ENCODE data around the gene OPRL1.

The OPRL1 gene

DNA sequence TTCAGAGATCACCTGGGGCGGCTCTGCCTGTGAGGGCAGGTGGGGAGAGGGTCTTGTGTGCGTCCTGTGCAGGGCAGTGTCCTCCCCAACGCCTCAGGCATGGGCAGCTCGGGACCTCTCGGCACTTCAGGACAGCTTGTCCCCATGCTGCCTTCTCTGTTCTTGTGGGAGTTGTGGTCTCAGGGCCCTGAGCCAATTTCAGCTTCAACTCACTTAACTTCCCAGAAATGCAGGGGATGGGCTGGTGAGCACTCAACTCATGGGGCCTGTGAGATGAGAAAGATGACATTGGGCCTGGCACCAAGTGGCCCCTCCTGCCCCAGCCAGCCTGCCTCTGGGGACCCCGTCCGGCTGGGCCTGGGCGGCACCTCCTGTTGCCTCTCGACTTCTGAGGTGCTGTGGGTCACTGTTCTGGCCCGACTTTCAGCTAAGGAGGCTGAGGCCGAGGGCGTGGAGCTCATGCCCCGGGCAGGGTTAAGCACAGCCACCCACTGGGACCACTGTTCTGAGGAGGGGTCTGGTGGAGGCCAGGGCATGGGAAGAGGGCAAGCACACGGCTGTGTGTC, 7.3 kb upstream of the OPRL1 start:
- no peak for DNase-seq (ENCODE audit: low spot score)

DNA sequence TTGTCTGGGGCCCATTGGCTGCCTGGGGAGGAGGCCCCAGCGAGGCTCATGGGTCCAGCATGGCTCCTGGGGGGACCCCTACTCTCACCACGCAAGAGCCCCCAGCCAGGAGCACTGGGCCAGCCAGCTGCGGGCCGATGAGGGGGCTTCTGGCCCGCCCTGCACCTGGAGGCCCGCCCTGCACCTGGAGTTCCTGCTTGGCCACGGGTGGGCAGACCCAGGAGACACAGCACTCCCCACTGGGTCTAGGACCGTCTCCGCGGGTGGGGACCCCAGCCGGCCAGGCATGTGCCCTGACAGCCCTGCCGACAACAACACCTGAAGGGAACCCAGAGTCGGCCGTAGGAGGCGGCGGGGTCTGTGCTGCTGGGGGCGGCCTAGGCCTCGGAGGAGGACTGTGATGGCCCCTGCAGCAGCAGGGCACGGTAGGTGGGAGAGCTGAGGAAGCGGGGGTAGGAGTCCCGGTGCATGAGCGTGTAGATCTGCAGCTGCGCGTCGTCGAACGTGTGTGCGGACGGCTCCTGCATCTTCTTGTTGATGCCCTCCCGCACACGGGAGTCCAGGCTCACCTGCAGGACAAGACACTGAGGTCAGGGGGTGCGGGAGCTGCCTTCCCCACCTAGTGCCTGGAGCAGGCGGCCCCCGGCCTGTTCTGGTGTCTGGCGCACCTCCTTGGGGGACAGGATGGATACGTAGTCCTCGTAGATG, 6.3 kb upstream of the OPRL1 start:
- no peak for DNase-seq (ENCODE audit: low spot score)

- no peak for DNase-seq (ENCODE audit: low spot score)
Measured at GRCh38 chr20:64074184-64074789, 5.6 kb upstream of the OPRL1 start.

DNA sequence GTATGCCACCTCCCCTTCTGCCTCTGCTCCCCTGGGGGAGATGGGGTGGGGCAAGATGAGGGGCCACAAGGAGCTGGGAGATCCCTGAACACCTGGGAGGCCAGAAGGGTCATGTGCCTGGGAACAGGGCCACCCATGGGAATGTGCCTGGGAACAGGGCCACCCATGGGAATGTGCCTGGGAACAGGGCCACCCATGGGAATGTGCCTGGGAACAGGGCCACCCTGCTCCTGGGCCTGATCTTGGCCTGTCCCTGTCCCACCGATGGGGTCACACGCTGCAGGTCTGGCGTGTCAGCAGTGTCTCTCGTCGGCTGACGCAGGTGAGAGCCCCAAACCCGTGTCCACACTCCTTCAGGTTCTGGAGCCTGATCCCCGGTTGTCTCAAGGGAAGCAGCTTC, 4.9 kb upstream of the OPRL1 start:
- DNase-seq (ENCODE audit: low spot score): no peak

DNA sequence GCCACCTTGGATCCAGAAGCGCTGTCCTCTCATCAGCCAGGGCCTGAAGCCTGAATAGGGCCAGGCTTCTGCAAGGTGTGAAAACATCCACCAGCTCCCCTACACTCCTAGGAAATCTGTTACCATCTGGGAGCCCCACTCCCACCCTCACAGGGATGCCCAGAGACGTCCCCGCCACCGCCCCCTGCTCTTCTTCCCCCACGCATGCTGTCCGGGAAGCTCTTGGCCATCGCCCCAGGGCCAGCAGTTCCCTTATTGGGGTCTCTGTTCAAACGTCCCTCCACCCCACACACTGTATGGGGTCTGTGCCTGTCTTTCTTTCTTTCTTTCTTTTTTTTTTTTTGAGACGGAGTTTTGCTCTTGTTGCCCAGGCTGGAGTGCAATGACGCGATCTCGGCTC, 4.3 kb upstream of the OPRL1 start:
- DNase-seq (ENCODE audit: low spot score): no peak

DNA sequence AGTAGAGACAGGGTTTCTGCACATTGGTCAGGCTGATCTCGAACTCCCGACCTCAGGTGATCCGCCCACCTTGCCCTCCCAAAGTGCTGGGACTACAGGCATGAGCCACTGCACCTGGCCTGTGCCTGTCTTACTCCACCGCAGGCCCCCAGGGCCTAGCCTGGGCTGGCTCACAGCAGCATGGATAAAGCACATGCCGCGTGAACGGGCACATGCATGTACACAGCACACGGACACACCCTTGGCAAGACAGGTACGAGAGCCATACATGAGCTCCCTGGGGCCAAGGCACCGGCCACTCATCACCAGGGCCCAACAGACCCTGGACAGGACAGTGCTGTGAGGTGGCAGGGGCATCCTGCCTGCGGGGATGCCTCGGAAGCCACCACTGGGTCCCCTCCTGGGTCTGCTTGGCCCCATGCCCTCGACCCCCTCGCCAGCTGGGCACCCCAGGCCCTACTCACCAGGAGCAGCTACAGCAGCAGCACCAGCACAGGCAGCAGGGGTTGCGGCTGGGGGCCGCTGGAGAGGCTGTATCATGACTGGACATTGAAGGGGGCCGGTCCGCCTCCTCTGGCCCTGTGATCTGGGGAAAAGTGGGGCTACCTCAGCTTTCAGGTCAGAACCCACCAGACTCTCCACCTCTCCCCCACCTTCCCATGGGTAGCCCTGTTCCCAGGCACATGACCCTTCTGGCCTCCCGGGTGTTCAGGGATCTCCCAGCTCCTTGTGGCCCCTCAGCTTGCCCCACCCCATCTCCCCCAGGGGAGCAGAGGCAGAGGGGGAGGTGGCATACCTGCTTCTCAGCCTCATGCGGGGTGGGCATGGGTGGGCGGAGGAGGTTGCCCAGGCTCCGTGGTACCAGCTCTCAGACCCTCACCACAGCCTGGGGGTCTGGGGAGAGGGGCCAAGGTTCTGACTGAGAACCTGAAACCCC, 3.6 kb upstream of the OPRL1 start:
- DNase-seq (ENCODE audit: low spot score): no peak

DNA sequence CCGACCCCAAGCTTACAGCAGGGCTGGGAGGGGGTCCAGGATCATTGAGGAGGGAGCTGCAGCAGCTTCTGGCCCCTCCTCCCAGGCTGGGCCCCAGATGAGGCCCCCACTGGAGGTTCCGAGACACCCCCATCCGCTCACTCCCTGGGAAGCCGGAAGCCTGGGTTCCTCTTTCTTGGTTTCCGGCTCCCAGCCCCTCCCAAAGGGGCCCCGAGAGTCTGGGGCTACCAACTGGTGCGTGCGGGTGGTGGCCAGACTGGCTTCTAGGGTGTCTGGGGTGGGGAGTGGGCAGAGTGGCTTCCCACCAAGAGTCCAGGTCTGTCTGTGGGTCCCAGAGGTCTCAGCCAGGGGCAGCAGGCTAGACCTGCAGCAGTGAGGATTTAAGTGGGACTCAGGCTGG, 2.8 kb upstream of the OPRL1 start:
- no peak for DNase-seq (ENCODE audit: low spot score)

DNA sequence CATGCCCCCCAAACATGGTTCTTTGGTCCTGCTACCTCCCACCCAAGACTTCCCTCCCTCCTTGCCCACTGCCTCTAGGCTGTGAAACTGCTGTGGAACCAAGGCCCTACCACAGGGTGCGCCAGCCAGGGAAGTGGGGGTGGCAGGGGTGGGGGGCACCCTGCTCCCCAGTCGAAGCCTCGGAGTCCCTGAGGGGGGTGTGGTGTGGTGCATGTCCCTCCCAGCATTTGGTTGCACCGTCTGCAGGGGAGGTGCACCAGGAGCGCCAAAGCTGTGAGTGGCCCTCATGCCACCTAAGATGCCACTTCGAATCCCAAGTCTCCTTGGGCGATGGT, 2.4 kb upstream of the OPRL1 start:
- DNase-seq (ENCODE audit: low spot score): no peak

DNA sequence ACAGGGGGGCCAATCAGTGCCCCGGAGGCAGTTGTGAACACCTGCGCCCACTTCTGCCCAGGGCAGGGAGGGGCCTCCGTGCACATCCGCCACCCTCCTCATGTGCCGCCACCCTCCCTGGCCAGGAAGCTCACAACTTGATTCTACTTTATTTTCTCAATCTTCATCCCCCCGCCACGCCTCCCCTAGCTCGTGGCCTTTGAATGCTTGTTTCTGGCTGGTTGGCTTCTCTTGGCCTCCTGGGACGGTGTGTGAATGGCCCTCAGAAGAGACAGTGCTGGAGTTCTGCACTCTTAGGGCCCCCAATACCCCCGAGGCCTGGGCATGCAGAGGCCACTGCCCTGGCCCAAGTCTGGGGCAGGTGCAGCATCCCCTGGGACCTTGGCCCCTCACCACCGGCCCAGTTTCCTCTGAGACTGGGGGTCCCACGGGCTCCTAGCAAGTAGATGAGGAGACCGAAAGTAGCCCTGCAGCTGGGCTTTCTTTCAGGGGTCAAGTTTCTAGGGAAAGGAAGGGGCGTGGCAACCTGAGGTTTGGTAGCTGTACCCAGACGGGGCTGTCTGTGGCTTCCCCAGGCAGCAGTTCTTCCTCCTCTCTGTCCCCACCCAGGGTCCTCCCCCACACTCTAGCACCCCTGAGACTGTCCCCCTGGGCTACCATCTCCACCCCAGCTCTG, 1.9 kb upstream of the OPRL1 start:
- DNase-seq (ENCODE audit: low spot score): no peak

GRCh38 chr20:64078934-64079272, 979 bp upstream of the OPRL1 start:
- DNase-seq (ENCODE audit: low spot score): no peak

GRCh38 chr20:64079273-64080012, 439 bp upstream of the OPRL1 start, which contains the start of gene RGS19:
TSS of gene RGS19 (minus strand) at chr20:64079518. CDS start at chr20:64076886, 2,632 bp downstream.
- peak; percentile 86 for DNase-seq (ENCODE audit: low spot score)

GRCh38 chr20:64080813-64081623, 1.1 kb downstream of the OPRL1 start:
- no peak for DNase-seq (ENCODE audit: low spot score)

DNA sequence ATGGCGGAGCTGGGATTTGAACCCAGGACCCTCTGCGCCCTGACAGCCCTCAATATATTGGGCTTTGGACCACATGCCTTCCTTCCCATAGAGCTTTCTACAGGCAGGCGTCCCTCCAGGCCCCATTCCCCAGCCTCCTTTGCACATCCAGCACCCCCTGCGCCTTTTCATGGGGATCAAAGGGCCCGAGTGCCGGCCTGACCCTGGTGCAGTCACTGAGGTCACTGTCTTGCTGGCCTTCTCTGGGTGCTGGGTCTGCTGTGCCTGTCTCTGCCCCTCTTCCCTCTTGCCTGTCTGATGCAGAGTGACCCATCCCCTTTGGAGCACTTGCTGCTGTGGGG, 1.7 kb downstream of the OPRL1 start:
- no peak for DNase-seq (ENCODE audit: low spot score)

GRCh38 chr20:64082126-64082731, 2.3 kb downstream of the OPRL1 start:
- DNase-seq (ENCODE audit: low spot score): no peak

DNA sequence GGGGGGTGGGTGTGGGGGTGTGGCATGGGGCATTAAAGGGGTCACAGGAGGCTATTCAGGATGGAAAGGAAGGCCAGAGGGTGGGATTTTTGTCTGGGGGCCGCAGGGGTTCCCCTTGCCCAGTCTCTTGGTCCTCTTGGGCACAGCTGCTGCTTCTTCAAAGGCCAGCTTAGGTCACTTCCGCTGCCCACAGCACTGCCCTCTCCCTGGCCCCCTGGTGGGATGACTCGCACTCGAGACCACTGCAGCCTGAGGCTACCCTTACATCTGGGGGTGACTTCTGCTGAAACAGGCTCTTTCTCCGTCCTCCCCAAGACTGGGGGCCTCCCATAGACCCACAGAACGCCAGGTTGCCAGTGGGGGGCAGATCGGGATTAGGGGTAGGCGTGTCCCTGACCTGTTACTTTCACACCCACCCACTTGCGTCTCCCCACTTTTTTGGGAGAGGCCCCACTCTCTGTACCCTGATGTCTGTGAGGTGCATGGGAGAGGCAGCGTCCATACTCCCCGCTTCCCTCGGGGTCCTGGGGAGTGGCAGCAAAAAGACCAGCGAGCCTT, 3.0 kb downstream of the OPRL1 start:
- no peak for DNase-seq (ENCODE audit: low spot score)

- peak; percentile 89 for DNase-seq (ENCODE audit: low spot score)
Measured at GRCh38 chr20:64083378-64083803, 3.5 kb downstream of the OPRL1 start.

DNA sequence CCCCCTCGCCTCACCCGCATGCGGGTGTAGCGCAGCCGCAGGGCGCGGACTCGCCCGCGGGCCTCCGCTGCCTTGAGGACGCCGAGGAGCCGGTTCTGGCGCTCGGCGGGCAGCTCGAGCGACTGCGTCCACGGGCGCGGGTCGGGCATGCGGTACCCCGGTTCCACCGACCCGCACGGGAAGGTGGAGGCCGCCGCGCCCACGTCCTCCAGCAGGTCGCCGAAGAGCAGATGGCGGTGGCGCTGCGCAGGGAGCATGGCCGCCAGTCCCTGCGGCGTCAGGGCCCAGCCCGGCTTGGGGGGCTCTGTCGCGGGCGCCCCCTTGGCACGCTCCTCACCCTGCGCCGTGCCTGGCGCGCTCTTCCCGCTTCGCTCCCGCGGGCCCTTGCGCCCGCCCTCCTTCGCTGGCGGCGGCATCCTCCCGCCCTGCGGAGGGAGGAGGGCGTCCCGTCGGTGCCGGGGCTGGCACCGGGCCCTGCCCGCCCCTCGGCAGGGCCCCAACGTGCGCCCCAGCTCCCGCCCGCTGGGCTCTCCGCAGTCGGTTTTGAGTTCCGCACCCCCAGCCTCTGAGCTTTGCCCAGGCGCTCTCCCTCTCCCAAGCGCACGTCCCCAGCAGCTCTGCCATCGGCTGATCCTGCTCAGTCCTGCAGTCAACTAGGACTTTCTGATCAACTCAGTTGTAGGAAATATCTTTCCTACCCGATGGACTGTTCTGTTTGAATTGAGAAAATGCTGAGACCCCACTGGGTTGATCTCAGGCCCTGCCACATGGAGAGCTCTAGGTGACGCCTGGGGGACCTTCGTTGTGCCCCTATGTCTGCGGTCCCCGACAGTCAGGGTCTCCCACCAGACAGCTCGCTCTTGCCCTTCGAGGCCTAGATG, 4.2 kb downstream of the OPRL1 start, which contains the start of gene LKAAEAR1:
TSS of gene LKAAEAR1 (minus strand) at position 595 of the 881 bp plus-strand sequence. CDS start at position 416, 179 bp downstream.
- DNase-seq (ENCODE audit: low spot score): no peak

DNA sequence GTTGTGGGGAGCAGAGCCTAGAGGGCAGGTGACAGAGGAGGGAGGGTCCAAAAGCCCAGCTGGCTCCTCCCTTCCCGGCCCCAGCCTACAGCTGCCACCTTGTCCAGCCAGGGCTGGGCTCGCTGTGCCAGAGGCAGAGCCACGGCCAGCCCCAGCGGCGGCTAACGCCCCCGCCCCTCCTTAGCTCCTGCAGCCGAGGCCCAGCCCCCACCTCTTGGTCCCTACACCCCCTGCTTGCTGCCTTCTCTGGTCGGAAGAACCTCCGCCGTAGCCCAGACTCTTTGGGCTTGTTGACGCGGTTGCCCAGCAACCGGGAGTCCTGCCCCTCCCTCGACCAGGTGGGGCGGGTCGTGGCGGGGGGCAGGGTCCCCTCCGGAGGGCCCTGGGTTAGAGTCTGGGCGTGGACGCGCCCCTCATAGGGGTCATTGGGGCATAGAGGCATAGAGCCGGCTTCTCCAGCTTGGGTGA, 4.8 kb downstream of the OPRL1 start:
- DNase-seq (ENCODE audit: low spot score): no peak

GRCh38 chr20:64086801-64087200, 6.9 kb downstream of the OPRL1 start:
- no peak for DNase-seq (ENCODE audit: low spot score)
